ENCODE data around the gene TERT.
"Not testable (repeated sequence)": the region's sequence is repeated elsewhere in the genome, so short reads cannot be mapped to it uniquely, and the experiment has no call there.

Gene TERT

GRCh38 chr5:1330847-1331831 is 36.3 kb upstream of the TERT start:
- DNase-seq, result no peak

- no peak for DNase-seq
Measured at GRCh38 chr5:1330146-1330846, 35.4 kb upstream of the TERT start.

- no peak for DNase-seq
Measured at GRCh38 chr5:1329111-1329579, 34.3 kb upstream of the TERT start.

GRCh38 chr5:1328237-1329110 is 33.6 kb upstream of the TERT start:
- DNase-seq, result not testable (repeated sequence)

- not testable (repeated sequence) for DNase-seq
Measured at GRCh38 chr5:1326901-1327756, 32.3 kb upstream of the TERT start.

- not testable (repeated sequence) for DNase-seq
Measured at GRCh38 chr5:1326532-1326875, 31.6 kb upstream of the TERT start.

- no peak for DNase-seq
Measured at GRCh38 chr5:1325870-1326531, 31.1 kb upstream of the TERT start.

GRCh38 chr5:1325191-1325741 is 30.4 kb upstream of the TERT start:
- no peak for DNase-seq

- no peak for DNase-seq
Measured at GRCh38 chr5:1324719-1325190, 29.9 kb upstream of the TERT start.

GRCh38 chr5:1324301-1324700 is 29.4 kb upstream of the TERT start:
- no peak for DNase-seq

- no peak for DNase-seq
Measured at GRCh38 chr5:1323803-1324173, 28.9 kb upstream of the TERT start.

GRCh38 chr5:1322955-1323802 is 28.3 kb upstream of the TERT start:
- no peak for DNase-seq

GRCh38 chr5:1322036-1322900 is 27.4 kb upstream of the TERT start:
- no peak for DNase-seq

- no peak for DNase-seq
Measured at GRCh38 chr5:1321576-1321975, 26.7 kb upstream of the TERT start.

GRCh38 chr5:1320436-1321344 is 25.8 kb upstream of the TERT start:
- no peak for DNase-seq

GRCh38 chr5:1319436-1320256 is 24.8 kb upstream of the TERT start:
- no peak for DNase-seq

GRCh38 chr5:1318659-1319251 is 23.9 kb upstream of the TERT start:
- DNase-seq, result no peak

Measured in CD4-positive, alpha-beta T cell treated with Interleukin-21 for 1 hour (primary cell).